Ramos (cell line): ENCODE data around the gene RERE.
"Not testable (repeated sequence)": the region's sequence is repeated elsewhere in the genome, so short reads cannot be mapped to it uniquely, and the experiment has no call there.

Source experiments
- in situ Hi-C: fragments of 300-500 bp; cut with MboI; formaldehyde crosslinking; loops from one replicate; pipeline ENCODE4 v1.14.3; 2022; ENCODE audit warnings: low sequenced_read_pairs; ENCODE audit not compliant: unreplicated experiment

The RERE gene

GRCh38 chr1:8629241-8630091, 188.0 kb downstream of the RERE start:
- in situ Hi-C loops: no loop called here

- in situ Hi-C loops: no loop called here
Measured at GRCh38 chr1:8628606-8629005, 188.8 kb downstream of the RERE start.

- in situ Hi-C loops: no loop called here
Measured at GRCh38 chr1:8627728-8628127, 189.7 kb downstream of the RERE start.

- in situ Hi-C loops: no loop called here
Measured at GRCh38 chr1:8625981-8626898, 191.2 kb downstream of the RERE start.

GRCh38 chr1:8625491-8625890, 191.9 kb downstream of the RERE start:
- in situ Hi-C loops: no loop called here

- in situ Hi-C loops: not testable (repeated sequence)
Measured at GRCh38 chr1:8623651-8624192, 193.7 kb downstream of the RERE start.

- in situ Hi-C loops: not testable (repeated sequence)
Measured at GRCh38 chr1:8621785-8622348, 195.6 kb downstream of the RERE start.

GRCh38 chr1:8621034-8621582, 196.3 kb downstream of the RERE start:
- in situ Hi-C loops: not testable (repeated sequence)

GRCh38 chr1:8619917-8620502, 197.4 kb downstream of the RERE start:
- in situ Hi-C loops: not testable (repeated sequence)

GRCh38 chr1:8619419-8619818, 198.0 kb downstream of the RERE start:
- in situ Hi-C loops: not testable (repeated sequence)

GRCh38 chr1:8616791-8617190, 200.6 kb downstream of the RERE start:
- in situ Hi-C loops: not testable (repeated sequence)

- in situ Hi-C loops: not testable (repeated sequence)
Measured at GRCh38 chr1:8611634-8612515, 205.6 kb downstream of the RERE start.

GRCh38 chr1:8607906-8608305, 209.5 kb downstream of the RERE start:
- in situ Hi-C loops: no loop called here

- in situ Hi-C loops: no loop called here
Measured at GRCh38 chr1:8604041-8604945, 213.1 kb downstream of the RERE start.

- in situ Hi-C loops: no loop called here
Measured at GRCh38 chr1:8603220-8603616, 214.2 kb downstream of the RERE start.

- in situ Hi-C loops: no loop called here
Measured at GRCh38 chr1:8602471-8603219, 214.8 kb downstream of the RERE start.

GRCh38 chr1:8600336-8600735, 217.1 kb downstream of the RERE start:
- in situ Hi-C loops: no loop called here
